Measurements from ENCODE around the gene CA7. TPM values are rescaled to one million over a fixed set of nuclear protein-coding genes. Genes with fewer than 3 reads are reported as not detected.

The CA7 gene
- total and polyA plus RNA-seq, 4 donors = not detected

GRCh38 chr16:66856801-66857200 is 12.6 kb downstream of the CA7 start:
- H3K4me3 ChIP-seq (ENCODE audit: low read depth in 1 of 3, low read length in 3 of 3) = no peak overlapping the region
- H3K36me3 ChIP-seq (ENCODE audit: control insufficient read depth in 4 of 4, insufficient read depth in 3 of 4, low read depth in 1 of 4, low read length in 3 of 4) = no peaks in the 10 kb centered on the region
- H3K9me3 ChIP-seq (ENCODE audit: control insufficient read depth in 4 of 4, low read length in 3 of 4) = no peaks in the 10 kb centered on the region
- no peak for TF ChIP-seq ATF3 (IDR thresholded peaks at IDR 0.05)
- TF ChIP-seq GABPA (IDR thresholded peaks at IDR 0.05 in 1 of 2, conservative IDR thresholded peaks at IDR 0.05 in 1 of 2) = no peak
- no peak for TF ChIP-seq CTCF (IDR thresholded peaks at IDR 0.05; ENCODE audit: low read depth, low read length, missing input control)
- no peak for TF ChIP-seq SP1 (IDR thresholded peaks at IDR 0.05)
- no peak for TF ChIP-seq HNF4A (conservative IDR thresholded peaks at IDR 0.05)
- no peak for TF ChIP-seq TAF1 (conservative IDR thresholded peaks at IDR 0.05)
- no peak for TF ChIP-seq FOXA2 (IDR thresholded peaks at IDR 0.05)
- TF ChIP-seq RXRA (IDR thresholded peaks at IDR 0.05) = no peak
- no peak for TF ChIP-seq EGR1 (IDR thresholded peaks at IDR 0.05; ENCODE audit: low read depth in 2 of 2)
- no peak for TF ChIP-seq YY1 (IDR thresholded peaks at IDR 0.05)
- no peak for TF ChIP-seq ZBTB33 (IDR thresholded peaks at IDR 0.05)
- TF ChIP-seq NR2F2 (IDR thresholded peaks at IDR 0.05) = no peak
- no peak for TF ChIP-seq FOXA1 (IDR thresholded peaks at IDR 0.05)
- H3K4me1 ChIP-seq (ENCODE audit: control insufficient read depth in 4 of 4, insufficient read depth in 4 of 4, low read length in 3 of 4) = no peaks in the 10 kb centered on the region
- H3K27me3 ChIP-seq (ENCODE audit: control insufficient read depth in 4 of 4, insufficient read depth in 4 of 4, low read length in 3 of 4) = no peaks in the 10 kb centered on the region
- no peak overlapping the region for H3K9ac ChIP-seq (ENCODE audit: low read depth in 1 of 2, low read length in 2 of 2)
- 98% methylated on average over 2 of the region's 2 CpGs for WGBS
- DNase-seq (ENCODE audit: low spot score) = no peak
- no peak overlapping the region for H3K27ac ChIP-seq (ENCODE audit: low read depth in 1 of 2, low read length in 2 of 2)

DNA sequence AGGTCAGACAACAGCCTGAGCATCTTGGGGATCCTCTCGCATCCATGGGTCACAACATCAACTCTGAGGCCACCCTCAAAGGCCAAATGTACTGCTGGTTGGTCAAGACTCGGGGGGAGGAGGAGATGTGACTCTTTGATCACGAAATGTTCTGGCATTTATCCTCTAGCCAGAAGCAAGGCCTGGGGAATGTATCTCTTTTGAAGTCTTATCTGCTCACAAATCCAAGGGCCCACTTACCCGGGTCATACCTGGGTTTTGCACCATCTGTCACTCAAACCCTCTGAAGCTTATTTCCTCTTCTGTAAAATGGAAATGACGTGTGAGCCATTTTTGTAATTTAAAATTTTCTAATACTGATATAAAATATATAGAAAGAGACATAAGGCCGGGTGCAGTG is 13.2 kb downstream of the CA7 start:
- no peak overlapping the region for H3K27ac ChIP-seq (ENCODE audit: low read depth in 1 of 2, low read length in 2 of 2)
- no peak for DNase-seq (ENCODE audit: low spot score)
- H3K9ac ChIP-seq (ENCODE audit: low read depth in 1 of 2, low read length in 2 of 2) = no peak overlapping the region
- no peak overlapping the region for H3K4me3 ChIP-seq (ENCODE audit: low read depth in 1 of 3, low read length in 3 of 3)
- H3K27me3 ChIP-seq (ENCODE audit: control insufficient read depth in 4 of 4, insufficient read depth in 4 of 4, low read length in 3 of 4) = no peaks in the 10 kb centered on the region
- no peaks in the 10 kb centered on the region for H3K9me3 ChIP-seq (ENCODE audit: control insufficient read depth in 4 of 4, low read length in 3 of 4)
- no peaks in the 10 kb centered on the region for H3K36me3 ChIP-seq (ENCODE audit: control insufficient read depth in 4 of 4, insufficient read depth in 3 of 4, low read depth in 1 of 4, low read length in 3 of 4)
- TF ChIP-seq GABPA (IDR thresholded peaks at IDR 0.05 in 1 of 2, conservative IDR thresholded peaks at IDR 0.05 in 1 of 2) (no peak), ATF3 (IDR thresholded peaks at IDR 0.05) (no peak), HNF4A (conservative IDR thresholded peaks at IDR 0.05) (no peak), TAF1 (conservative IDR thresholded peaks at IDR 0.05) (no peak), FOXA1 (IDR thresholded peaks at IDR 0.05) (no peak)
- WGBS = 88% methylated on average over 6 of the region's 6 CpGs
- no peaks in the 10 kb centered on the region for H3K4me1 ChIP-seq (ENCODE audit: control insufficient read depth in 4 of 4, insufficient read depth in 4 of 4, low read length in 3 of 4)

GRCh38 chr16:66858740-66859396 is 14.7 kb downstream of the CA7 start:
- WGBS = 66% methylated on average over 4 of the region's 4 CpGs
- Histone ChIP-seq H3K27ac (ENCODE audit: low read depth in 1 of 2, low read length in 2 of 2) (no peak overlapping the region), H3K9me3 (ENCODE audit: control insufficient read depth in 4 of 4, low read length in 3 of 4) (no peaks in the 10 kb centered on the region), H3K4me3 (ENCODE audit: low read depth in 1 of 3, low read length in 3 of 3) (no peak overlapping the region), H3K27me3 (ENCODE audit: control insufficient read depth in 4 of 4, insufficient read depth in 4 of 4, low read length in 3 of 4) (no peaks in the 10 kb centered on the region), H3K36me3 (ENCODE audit: control insufficient read depth in 4 of 4, insufficient read depth in 3 of 4, low read depth in 1 of 4, low read length in 3 of 4) (no peaks in the 10 kb centered on the region), H3K4me1 (ENCODE audit: control insufficient read depth in 4 of 4, insufficient read depth in 4 of 4, low read length in 3 of 4) (no peaks in the 10 kb centered on the region), H3K9ac (ENCODE audit: low read depth in 1 of 2, low read length in 2 of 2) (no peak overlapping the region)
- TF ChIP-seq JUND (IDR thresholded peaks at IDR 0.05) (peak in 1 of 2 donors; percentile 51), RAD21 (IDR thresholded peaks at IDR 0.05) (no peak), GABPA (IDR thresholded peaks at IDR 0.05 in 1 of 2, conservative IDR thresholded peaks at IDR 0.05 in 1 of 2) (no peak), TAF1 (conservative IDR thresholded peaks at IDR 0.05) (no peak), REST (IDR thresholded peaks at IDR 0.05) (no peak), HNF4G (IDR thresholded peaks at IDR 0.05) (no peak), FOXA2 (IDR thresholded peaks at IDR 0.05) (no peak)
- TF ChIP-seq, protein P1, sequence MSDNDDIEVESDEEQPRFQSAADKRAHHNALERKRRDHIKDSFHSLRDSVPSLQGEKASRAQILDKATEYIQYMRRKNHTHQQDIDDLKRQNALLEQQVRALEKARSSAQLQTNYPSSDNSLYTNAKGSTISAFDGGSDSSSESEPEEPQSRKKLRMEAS (IDR thresholded peaks at IDR 0.05) = no peak
- DNase-seq (ENCODE audit: low spot score) = no peak
